Gastroesophageal sphincter (tissue), 3 donors: ENCODE results near the gene FREM3.

ENCODE experiments used
- CTCF ChIP-seq, 4 experiments: fragments of 200-600 bp in 2 of 4; fragments of 450-650 bp in 2 of 4; sonication (generic) in 1 of 4; IDR thresholded peaks; one replicate each; pipeline ENCODE4 v1.5.1; 2017 to 2019; ENCODE audit warnings: antibody characterized with exemption in 4 of 4, mild to moderate bottlenecking in 2 of 4, moderate library complexity in 2 of 4
- EP300 ChIP-seq: sonication (generic); formaldehyde crosslinking; IDR thresholded peaks from one replicate; pipeline ENCODE4 v1.6.1; 2017; ENCODE audit warnings: antibody characterized with exemption, mild to moderate bottlenecking
- POLR2AphosphoS5 ChIP-seq: sonication (generic); formaldehyde crosslinking; IDR thresholded peaks from one replicate; pipeline ENCODE4 v1.6.1; 2017; ENCODE audit warnings: antibody characterized with exemption

- TF ChIP-seq CTCF (IDR thresholded peaks at IDR 0.05) (no peak), POLR2AphosphoS5 (no peak), EP300 (no peak)
Observed at GRCh38 chr4:143711543-143712154, 11.2 kb upstream of the FREM3 start.
